ENCODE measurements around the gene LTO1.
"Not testable (repeated sequence)": the region's sequence is repeated elsewhere in the genome, so short reads cannot be mapped to it uniquely, and the experiment has no call there.

Gene LTO1

DNA sequence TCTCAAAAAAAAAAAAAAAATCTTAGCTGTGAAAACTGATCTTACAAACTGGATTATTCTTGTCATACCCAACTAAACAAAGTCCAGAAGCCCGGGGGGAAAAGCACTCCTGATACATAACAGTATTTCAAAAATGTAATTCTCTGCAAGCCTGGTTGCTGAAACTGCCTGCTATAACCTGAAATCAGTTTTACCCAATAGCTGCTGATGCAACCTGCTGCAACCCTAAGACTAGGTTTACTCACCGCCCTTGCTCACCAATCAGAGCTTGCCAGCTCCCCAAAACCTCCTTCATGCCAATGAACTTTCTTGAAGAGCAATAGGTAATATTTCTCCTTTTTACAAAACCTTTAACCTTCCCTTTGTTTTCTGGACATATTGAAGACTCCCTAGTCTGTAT, 16.3 kb upstream of the LTO1 start:
- Histone ChIP-seq H3K36me3 (ENCODE audit: control insufficient read depth in 5 of 5, insufficient read depth in 5 of 5, low read length in 5 of 5) (no peaks in the 10 kb centered on the region), H3K9ac (ENCODE audit: low read length in 5 of 5) (no peak overlapping the region), H3K4me1 (ENCODE audit: control insufficient read depth in 5 of 5, insufficient read depth in 5 of 5, low read length in 5 of 5) (no peaks in the 10 kb centered on the region), H3K9me3 (ENCODE audit: control insufficient read depth in 5 of 5, low read length in 5 of 5) (peaks cover 0 to 5% (median 4%) of the 10 kb centered on the region in 5 donors), H3K27ac (ENCODE audit: low read depth, low read length) (no peak overlapping the region), H3K4me3 (ENCODE audit: low read depth in 1 of 5, low read length in 5 of 5) (no peak overlapping the region), H3K27me3 (ENCODE audit: control insufficient read depth in 5 of 5, insufficient read depth in 4 of 5, low read length in 5 of 5) (peaks cover 0 to 14% (median 7%) of the 10 kb centered on the region in 5 donors)

DNA sequence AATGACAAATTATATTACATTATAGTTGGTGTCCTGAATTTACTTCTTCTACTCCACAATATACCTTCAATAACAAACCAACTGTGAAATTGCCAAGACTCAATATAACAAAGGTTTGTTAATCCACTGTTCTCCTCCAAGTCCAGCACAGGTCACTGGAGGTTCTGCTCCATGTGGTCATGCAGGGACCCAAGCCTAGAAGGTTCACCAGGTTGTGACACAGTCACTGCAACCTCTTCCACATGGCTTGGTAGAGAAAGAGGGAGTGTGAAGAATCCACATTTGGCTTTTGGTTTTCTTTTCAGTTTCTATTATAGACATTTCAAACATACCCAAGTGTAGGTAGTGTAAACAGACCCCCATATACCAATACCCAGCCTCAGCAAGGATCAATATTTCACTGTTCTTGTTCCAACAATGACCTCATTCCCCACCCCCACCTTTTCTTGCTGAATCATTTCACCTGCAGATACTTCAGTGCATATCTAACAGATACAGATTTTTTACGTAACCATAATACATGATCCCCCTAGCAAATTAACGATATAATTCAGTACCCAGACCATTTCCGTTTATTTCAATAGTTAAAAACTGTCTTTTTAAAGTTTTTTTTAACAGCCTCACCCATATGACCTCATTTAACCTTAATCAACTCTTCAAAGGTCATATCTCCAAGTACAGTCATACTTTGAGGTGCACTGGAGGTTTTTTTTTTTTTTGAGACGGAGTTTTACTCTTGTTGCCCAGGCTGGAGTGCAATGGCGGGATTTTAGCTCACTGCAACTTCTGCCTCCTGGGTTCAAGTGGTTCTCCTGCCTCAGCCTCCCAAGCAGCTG, 14.5 kb upstream of the LTO1 start:
- Histone ChIP-seq H3K27ac (ENCODE audit: low read depth, low read length) (no peak overlapping the region), H3K4me1 (ENCODE audit: control insufficient read depth in 5 of 5, insufficient read depth in 5 of 5, low read length in 5 of 5) (peaks cover 0 to 5% (median 5%) of the 10 kb centered on the region in 5 donors), H3K4me3 (ENCODE audit: low read depth in 1 of 5, low read length in 5 of 5) (no peak overlapping the region), H3K27me3 (ENCODE audit: control insufficient read depth in 5 of 5, insufficient read depth in 4 of 5, low read length in 5 of 5) (peaks cover 0 to 15% (median 13%) of the 10 kb centered on the region in 5 donors), H3K36me3 (ENCODE audit: control insufficient read depth in 5 of 5, insufficient read depth in 5 of 5, low read length in 5 of 5) (no peaks in the 10 kb centered on the region), H3K9ac (ENCODE audit: low read length in 5 of 5) (no peak overlapping the region), H3K9me3 (ENCODE audit: control insufficient read depth in 5 of 5, low read length in 5 of 5) (peaks cover 0 to 5% (median 4%) of the 10 kb centered on the region in 5 donors)

DNA sequence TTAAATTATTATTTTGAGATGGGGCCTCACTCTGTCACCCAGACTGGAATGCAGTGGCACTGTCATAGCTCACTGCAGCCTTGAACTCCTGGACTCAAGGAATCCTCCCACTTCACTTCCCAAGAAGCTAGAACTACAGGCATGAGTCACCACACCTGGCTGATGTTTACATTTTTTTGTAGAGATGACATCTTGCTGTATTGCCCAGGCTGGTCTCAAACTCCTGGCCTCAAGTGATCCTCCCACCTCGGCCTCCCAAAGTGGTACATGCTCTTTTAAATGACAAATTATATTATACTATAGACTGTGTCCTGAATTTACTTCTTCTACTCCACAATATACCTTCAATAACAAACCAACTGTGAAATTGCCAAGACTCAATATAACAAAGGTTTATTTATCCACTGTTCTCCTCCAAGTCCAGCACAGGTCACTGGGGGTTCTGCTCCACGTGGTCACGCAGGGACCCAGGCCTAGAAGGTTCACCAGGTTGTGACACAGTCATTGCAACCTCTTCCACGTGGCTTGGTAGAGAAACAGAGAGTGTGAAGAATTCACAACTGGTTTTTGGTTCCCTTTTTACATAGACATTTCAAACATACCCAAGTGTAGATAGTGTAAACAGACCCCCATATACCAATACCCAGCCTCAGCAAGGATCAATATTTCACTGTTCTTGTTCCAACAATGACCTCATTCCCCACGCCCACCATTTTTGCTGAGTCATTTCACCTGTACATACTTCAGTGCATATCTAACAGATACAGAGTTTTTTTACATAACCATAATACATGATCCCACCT, 13.0 kb upstream of the LTO1 start:
- H3K4me3 ChIP-seq (ENCODE audit: low read depth in 1 of 5, low read length in 5 of 5); H3K9ac ChIP-seq (ENCODE audit: low read length in 5 of 5); H3K9me3 ChIP-seq (ENCODE audit: control insufficient read depth in 5 of 5, low read length in 5 of 5); H3K36me3 ChIP-seq (ENCODE audit: control insufficient read depth in 5 of 5, insufficient read depth in 5 of 5, low read length in 5 of 5); H3K27me3 ChIP-seq (ENCODE audit: control insufficient read depth in 5 of 5, insufficient read depth in 4 of 5, low read length in 5 of 5); H3K27ac ChIP-seq (ENCODE audit: low read depth, low read length); H3K4me1 ChIP-seq (ENCODE audit: control insufficient read depth in 5 of 5, insufficient read depth in 5 of 5, low read length in 5 of 5): not testable (repeated sequence)

DNA sequence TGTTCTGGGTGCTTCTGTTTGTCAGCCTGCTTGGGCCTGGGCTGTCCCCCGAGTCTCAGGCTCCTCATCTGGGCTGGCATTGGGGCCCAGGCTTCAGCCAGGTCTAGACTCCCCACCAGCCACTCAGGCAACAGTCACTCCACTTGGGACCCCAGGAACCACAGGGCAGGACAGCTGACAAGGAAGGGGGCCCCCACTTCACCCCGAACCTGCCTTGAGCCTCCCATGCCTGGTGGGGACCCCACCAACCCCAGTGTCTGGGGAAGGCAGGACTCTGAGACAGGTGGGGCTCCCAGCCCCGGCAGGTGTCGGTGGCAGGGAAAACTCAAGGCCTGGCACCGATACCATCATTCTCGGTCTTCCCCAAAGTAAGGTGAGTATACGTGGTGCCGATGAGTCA, 11.7 kb upstream of the LTO1 start:
- H3K36me3 ChIP-seq (ENCODE audit: control insufficient read depth in 5 of 5, insufficient read depth in 5 of 5, low read length in 5 of 5), result no peaks in the 10 kb centered on the region
- H3K27ac ChIP-seq (ENCODE audit: low read depth, low read length), result no peak overlapping the region

GRCh38 chr11:69686452-69686851, 11.3 kb upstream of the LTO1 start:
- Histone ChIP-seq H3K4me3 (ENCODE audit: low read depth in 1 of 5, low read length in 5 of 5) (no peak overlapping the region), H3K9me3 (ENCODE audit: control insufficient read depth in 5 of 5, low read length in 5 of 5) (no peaks in the 10 kb centered on the region), H3K27me3 (ENCODE audit: control insufficient read depth in 5 of 5, insufficient read depth in 4 of 5, low read length in 5 of 5) (peaks cover 0 to 9% (median 6%) of the 10 kb centered on the region in 5 donors), H3K4me1 (ENCODE audit: control insufficient read depth in 5 of 5, insufficient read depth in 5 of 5, low read length in 5 of 5) (peaks cover 0 to 5% (median 5%) of the 10 kb centered on the region in 5 donors), H3K9ac (ENCODE audit: low read length in 5 of 5) (no peak overlapping the region), H3K36me3 (ENCODE audit: control insufficient read depth in 5 of 5, insufficient read depth in 5 of 5, low read length in 5 of 5) (no peaks in the 10 kb centered on the region), H3K27ac (ENCODE audit: low read depth, low read length) (no peak overlapping the region)

More for the DNA sequence above, 11.7 kb upstream of the LTO1 start:
- H3K4me1 ChIP-seq (ENCODE audit: control insufficient read depth in 5 of 5, insufficient read depth in 5 of 5, low read length in 5 of 5), result peaks cover 0 to 5% (median 5%) of the 10 kb centered on the region in 5 donors
- no peak overlapping the region for H3K9ac ChIP-seq (ENCODE audit: low read length in 5 of 5)
- peaks cover 0 to 9% (median 6%) of the 10 kb centered on the region in 5 donors for H3K27me3 ChIP-seq (ENCODE audit: control insufficient read depth in 5 of 5, insufficient read depth in 4 of 5, low read length in 5 of 5)
- no peak overlapping the region for H3K4me3 ChIP-seq (ENCODE audit: low read depth in 1 of 5, low read length in 5 of 5)
- no peaks in the 10 kb centered on the region for H3K9me3 ChIP-seq (ENCODE audit: control insufficient read depth in 5 of 5, low read length in 5 of 5)

DNA sequence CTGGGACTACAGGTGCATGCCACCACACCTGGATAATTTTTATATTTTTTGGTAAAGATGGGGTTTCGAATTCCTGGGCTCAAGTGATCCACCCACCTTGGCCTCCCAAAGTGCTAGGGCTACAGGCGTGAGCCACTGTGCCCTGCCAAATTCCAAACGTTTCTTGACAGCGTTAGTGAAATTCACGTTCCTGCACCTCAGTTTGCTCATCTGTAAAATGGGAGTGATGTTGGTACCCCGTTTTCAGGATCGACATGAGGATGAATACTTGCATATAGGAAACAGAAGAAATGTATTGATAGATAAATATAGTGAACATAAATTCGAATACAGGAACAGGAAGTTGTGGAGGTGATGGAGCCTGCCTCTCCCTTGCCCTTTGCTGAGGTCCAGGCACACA, 10.2 kb upstream of the LTO1 start:
- Histone ChIP-seq H3K36me3 (ENCODE audit: control insufficient read depth in 5 of 5, insufficient read depth in 5 of 5, low read length in 5 of 5) (no peaks in the 10 kb centered on the region), H3K9ac (ENCODE audit: low read length in 5 of 5) (no peak overlapping the region), H3K9me3 (ENCODE audit: control insufficient read depth in 5 of 5, low read length in 5 of 5) (no peaks in the 10 kb centered on the region), H3K4me3 (ENCODE audit: low read depth in 1 of 5, low read length in 5 of 5) (no peak overlapping the region), H3K27me3 (ENCODE audit: control insufficient read depth in 5 of 5, insufficient read depth in 4 of 5, low read length in 5 of 5) (peaks cover 0 to 7% (median 3%) of the 10 kb centered on the region in 5 donors), H3K4me1 (ENCODE audit: control insufficient read depth in 5 of 5, insufficient read depth in 5 of 5, low read length in 5 of 5) (peaks cover 0 to 5% (median 5%) of the 10 kb centered on the region in 5 donors), H3K27ac (ENCODE audit: low read depth, low read length) (no peak overlapping the region)

GRCh38 chr11:69684651-69685050, 9.5 kb upstream of the LTO1 start:
- Histone ChIP-seq H3K27ac (ENCODE audit: low read depth, low read length) (no peak overlapping the region), H3K9ac (ENCODE audit: low read length in 5 of 5) (no peak overlapping the region), H3K4me3 (ENCODE audit: low read depth in 1 of 5, low read length in 5 of 5) (no peak overlapping the region), H3K36me3 (ENCODE audit: control insufficient read depth in 5 of 5, insufficient read depth in 5 of 5, low read length in 5 of 5) (no peaks in the 10 kb centered on the region), H3K4me1 (ENCODE audit: control insufficient read depth in 5 of 5, insufficient read depth in 5 of 5, low read length in 5 of 5) (peaks cover 0 to 5% (median 5%) of the 10 kb centered on the region in 5 donors), H3K9me3 (ENCODE audit: control insufficient read depth in 5 of 5, low read length in 5 of 5) (no peaks in the 10 kb centered on the region), H3K27me3 (ENCODE audit: control insufficient read depth in 5 of 5, insufficient read depth in 4 of 5, low read length in 5 of 5) (peaks cover 0 to 7% (median 3%) of the 10 kb centered on the region in 5 donors)

- peaks cover 0 to 7% (median 3%) of the 10 kb centered on the region in 5 donors for H3K27me3 ChIP-seq (ENCODE audit: control insufficient read depth in 5 of 5, insufficient read depth in 4 of 5, low read length in 5 of 5)
- H3K9me3 ChIP-seq (ENCODE audit: control insufficient read depth in 5 of 5, low read length in 5 of 5), result no peaks in the 10 kb centered on the region
- peaks cover 0 to 5% (median 5%) of the 10 kb centered on the region in 5 donors for H3K4me1 ChIP-seq (ENCODE audit: control insufficient read depth in 5 of 5, insufficient read depth in 5 of 5, low read length in 5 of 5)
- no peak overlapping the region for H3K4me3 ChIP-seq (ENCODE audit: low read depth in 1 of 5, low read length in 5 of 5)
- H3K36me3 ChIP-seq (ENCODE audit: control insufficient read depth in 5 of 5, insufficient read depth in 5 of 5, low read length in 5 of 5), result no peaks in the 10 kb centered on the region
- no peak overlapping the region for H3K9ac ChIP-seq (ENCODE audit: low read length in 5 of 5)
- H3K27ac ChIP-seq (ENCODE audit: low read depth, low read length), result no peak overlapping the region
Observed at GRCh38 chr11:69683764-69684333, 8.7 kb upstream of the LTO1 start.

DNA sequence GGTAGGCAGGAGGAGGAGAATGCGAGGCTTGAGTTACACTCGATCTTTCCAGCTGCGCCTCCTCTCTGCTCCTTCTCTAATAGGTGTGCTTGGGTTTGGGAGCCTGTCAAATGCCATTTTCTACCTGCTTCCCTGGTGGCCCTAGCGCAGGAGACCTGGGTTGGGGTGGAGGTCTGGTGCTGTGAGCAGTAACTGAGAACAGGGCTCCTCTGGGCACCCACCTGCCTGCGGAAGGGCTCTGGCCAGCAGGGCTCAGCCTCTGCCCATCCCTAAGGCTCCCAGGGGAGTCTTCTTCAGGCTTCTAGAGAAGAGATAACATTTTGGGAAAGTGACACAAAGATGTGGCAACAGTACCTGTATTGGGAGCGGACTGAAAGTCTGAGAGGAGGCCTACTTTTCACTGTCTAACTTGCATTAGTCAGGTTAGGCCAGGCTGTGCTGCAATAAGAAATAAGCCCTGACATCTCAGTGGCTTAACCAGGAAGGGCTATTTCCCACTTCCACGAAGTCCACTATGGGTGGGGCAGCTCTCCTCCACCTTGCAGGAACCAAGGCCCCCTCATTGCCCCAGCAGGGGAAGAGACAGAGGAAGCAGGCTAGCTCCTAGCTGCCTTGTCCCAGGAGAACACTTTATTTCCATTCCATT, 7.7 kb upstream of the LTO1 start:
- no peaks in the 10 kb centered on the region for H3K36me3 ChIP-seq (ENCODE audit: control insufficient read depth in 5 of 5, insufficient read depth in 5 of 5, low read length in 5 of 5)
- peaks cover 0 to 5% (median 5%) of the 10 kb centered on the region in 5 donors for H3K4me1 ChIP-seq (ENCODE audit: control insufficient read depth in 5 of 5, insufficient read depth in 5 of 5, low read length in 5 of 5)
- H3K9me3 ChIP-seq (ENCODE audit: control insufficient read depth in 5 of 5, low read length in 5 of 5), result no peaks in the 10 kb centered on the region
- H3K27me3 ChIP-seq (ENCODE audit: control insufficient read depth in 5 of 5, insufficient read depth in 4 of 5, low read length in 5 of 5), result peaks cover 0 to 7% (median 3%) of the 10 kb centered on the region in 5 donors
- H3K27ac ChIP-seq (ENCODE audit: low read depth, low read length), result no peak overlapping the region
- H3K9ac ChIP-seq (ENCODE audit: low read length in 5 of 5), result no peak overlapping the region
- H3K4me3 ChIP-seq (ENCODE audit: low read depth in 1 of 5, low read length in 5 of 5), result no peak overlapping the region

Data from subcutaneous abdominal adipose tissue (tissue), 5 donors.